Colonic mucosa (tissue), 4 donors: ENCODE data around the gene PCDHGB2. TPM values are rescaled to one million over a fixed set of nuclear protein-coding genes. Genes with fewer than 3 reads are reported as not detected.
"Not testable (repeated sequence)": the region's sequence is repeated elsewhere in the genome, so short reads cannot be mapped to it uniquely, and the experiment has no call there.

Source experiments
- DNase-seq: peaks from one replicate; pipeline ENCODE4 v3.0.0-alpha.2; 2020
- H3K27ac ChIP-seq: fragments of 200-600 bp; one replicate; pipeline ENCODE4 v1.8.0; 2021
- H3K27me3 ChIP-seq: fragments of 200-600 bp; one replicate; pipeline ENCODE4 v1.8.0; 2021
- H3K36me3 ChIP-seq: fragments of 200-600 bp; one replicate; pipeline ENCODE4 v1.8.0; 2021
- H3K4me1 ChIP-seq: fragments of 200-600 bp; one replicate; pipeline ENCODE4 v1.8.0; 2021; ENCODE audit warnings: mild to moderate bottlenecking
- H3K4me3 ChIP-seq: fragments of 200-600 bp; one replicate; pipeline ENCODE4 v1.8.0; 2021
- H3K9ac ChIP-seq, 2 donors: one replicate each; pipeline ENCODE4 v1.7.0; 2013; ENCODE audit warnings: control low read depth in 2 of 2, low read depth in 2 of 2, low read length in 2 of 2
- H3K9me3 ChIP-seq: fragments of 200-600 bp; one replicate; pipeline ENCODE4 v1.8.0; 2021
- CTCF ChIP-seq: fragments of 200-600 bp; IDR thresholded peaks from one replicate; pipeline ENCODE4 v1.8.0; 2022; ENCODE audit warnings: antibody characterized with exemption, mild to moderate bottlenecking
- intact Hi-C: fragments of 100-400 bp; cut with DNase I; formaldehyde crosslinking; loops from one replicate; pipeline ENCODE4 v1.14.1; 2022
- total RNA-seq, 2 donors: library from RNA; stranded (reverse); fragmentation: NEBNext Ultra II Directional in 1 of 2; extraction: Animal tissue kit (Norgen Biotek cat#: 25700) in 1 of 2; gene quantifications; one replicate each; pipeline ENCODE4 v1.2.1, GENCODE V29; 2021
- donor health status: healthy.
- donor health status: DM: no; HTN: no; CAD: no.
- donor health status: DM: no; HTN: no; CAD: no.

The PCDHGB2 gene
- total RNA-seq, 2 donors from 2014 or later: 0.47 to 1.8 TPM

- no peak within 1 kb of the TSS for H3K4me3 ChIP-seq
- no peak within 1 kb of the TSS for H3K9ac ChIP-seq
- no peak within 1 kb of the TSS for H3K27ac ChIP-seq
- no peak for TF ChIP-seq CTCF
- H3K9me3 ChIP-seq: no peaks in the 10 kb centered on the region
- intact Hi-C loops: no loop called here
- H3K36me3 ChIP-seq: no peaks in the 10 kb centered on the region
- H3K4me1 ChIP-seq: no peaks in the 10 kb centered on the region
- DNase-seq: no peak
- H3K27me3 ChIP-seq: no peaks in the 10 kb centered on the region
Measured at GRCh38 chr5:141402553-141403243, 42.9 kb downstream of the PCDHGB2 start, which contains the start of gene PCDHGA9. Gene PCDHGA9 (plus strand): TSS chr5:141402778. CDS start chr5:141402953, 175 bp downstream.

- DNase-seq: no peak
- Histone ChIP-seq H3K36me3 (no peaks in the 10 kb centered on the region), H3K4me3 (no peak overlapping the region), H3K27me3 (no peaks in the 10 kb centered on the region), H3K27ac (no peak overlapping the region), H3K9ac (no peak overlapping the region), H3K4me1 (no peaks in the 10 kb centered on the region), H3K9me3 (no peaks in the 10 kb centered on the region)
- no peak for TF ChIP-seq CTCF
- intact Hi-C loops: no loop called here
Measured at GRCh38 chr5:141403387-141403786, 43.6 kb downstream of the PCDHGB2 start.

- H3K27me3 ChIP-seq, H3K36me3 ChIP-seq, H3K4me3 ChIP-seq, intact Hi-C loops, H3K4me1 ChIP-seq, H3K9ac ChIP-seq, H3K27ac ChIP-seq, H3K9me3 ChIP-seq: not testable (repeated sequence)
- peak; percentile 38 for DNase-seq
Measured at GRCh38 chr5:141407790-141408505, 48.2 kb downstream of the PCDHGB2 start, which contains the start of gene PCDHGB6. Gene PCDHGB6 (plus strand): TSS chr5:141408021. CDS start chr5:141408203, 182 bp downstream.

- Histone ChIP-seq H3K9me3 (peaks cover 9% of the 10 kb centered on the region), H3K4me1 (no peaks in the 10 kb centered on the region), H3K27ac (no peak overlapping the region), H3K4me3 (no peak overlapping the region), H3K27me3 (no peaks in the 10 kb centered on the region), H3K36me3 (no peaks in the 10 kb centered on the region), H3K9ac (no peak overlapping the region)
- intact Hi-C loops: loop anchor here (10.0 kb wide), 2 partner anchors 115 to 155 kb away; no protein-coding TSS in a partner anchor
- no peak for TF ChIP-seq CTCF
- DNase-seq: no peak
Measured at GRCh38 chr5:141409598-141410306, 50.0 kb downstream of the PCDHGB2 start.

- DNase-seq: no peak
- Histone ChIP-seq H3K36me3 (no peaks in the 10 kb centered on the region), H3K27me3 (no peaks in the 10 kb centered on the region), H3K27ac (no peak overlapping the region), H3K9me3 (peaks cover 9% of the 10 kb centered on the region), H3K4me1 (no peaks in the 10 kb centered on the region), H3K9ac (no peak overlapping the region), H3K4me3 (no peak overlapping the region)
- no peak for TF ChIP-seq CTCF
- intact Hi-C loops: loop anchor here (10.0 kb wide), 2 partner anchors 113 to 153 kb away; no protein-coding TSS in a partner anchor
Measured at GRCh38 chr5:141411575-141411974, 51.8 kb downstream of the PCDHGB2 start.

Other genes with a start within 250 kb of the PCDHGB2 start
- under 1 TPM; 0.17 to 0.96 TPM for gene PCDHB4, start 238.2 kb upstream of the PCDHGB2 start, total RNA-seq
- gene PCDHB5, start 224.8 kb upstream of the PCDHGB2 start, total RNA-seq: under 1 TPM; 0.10 to 0.66 TPM
- under 1 TPM; 0.11 to 0.15 TPM for gene PCDHB6, start 209.9 kb upstream of the PCDHGB2 start, total RNA-seq
- gene PCDHB7, start 187.3 kb upstream of the PCDHGB2 start, total RNA-seq: under 1 TPM; 0.15 to 0.40 TPM
- gene PCDHB8, start 182.2 kb upstream of the PCDHGB2 start, total RNA-seq: under 1 TPM; 0.25 to 0.40 TPM
- under 1 TPM; 0.17 to 0.53 TPM for gene PCDHB16, start 177.6 kb upstream of the PCDHGB2 start, total RNA-seq
- gene PCDHB9, start 172.8 kb upstream of the PCDHGB2 start, total RNA-seq: under 1 TPM; 0.47 to 0.53 TPM
- gene PCDHB10, start 167.6 kb upstream of the PCDHGB2 start, total RNA-seq: 1 to 10 TPM in 1 of 2 donors, under 1 TPM in 1; 0.17 to 1.1 TPM
- gene PCDHB11, start 160.4 kb upstream of the PCDHGB2 start, total RNA-seq: 1 to 10 TPM in 1 of 2 donors, under 1 TPM in 1; 0.59 to 2.2 TPM
- under 1 TPM; 0.40 to 0.56 TPM for gene PCDHB12, start 151.3 kb upstream of the PCDHGB2 start, total RNA-seq
- 1 to 10 TPM in 1 of 2 donors, under 1 TPM in 1; 0.40 to 1.3 TPM for gene PCDHB13, start 146.1 kb upstream of the PCDHGB2 start, total RNA-seq
- 1 to 10 TPM in 1 of 2 donors, under 1 TPM in 1; 0.62 to 1.8 TPM for gene PCDHB14, start 136.7 kb upstream of the PCDHGB2 start, total RNA-seq
- 1 to 10 TPM in 1 of 2 donors, under 1 TPM in 1; 0.27 to 1.8 TPM for gene PCDHB15, start 114.6 kb upstream of the PCDHGB2 start, total RNA-seq
- 1 to 10 TPM in 1 of 2 donors, under 1 TPM in 1; 0.21 to 1.1 TPM for gene SLC25A2, start 55.9 kb upstream of the PCDHGB2 start, total RNA-seq
- 10 to 100 TPM; 49.3 to 70.2 TPM for gene TAF7, start 39.2 kb upstream of the PCDHGB2 start, total RNA-seq
- under 1 TPM; 0.10 to 0.37 TPM for gene PCDHGA1, start 29.5 kb upstream of the PCDHGB2 start, total RNA-seq
- gene PCDHGA2, start 21.2 kb upstream of the PCDHGB2 start, total RNA-seq: under 1 TPM; 0.22 to 0.50 TPM
- under 1 TPM; 0.10 to 0.21 TPM for gene PCDHGA3, start 16.2 kb upstream of the PCDHGB2 start, total RNA-seq
- 1 to 10 TPM in 1 of 2 donors, under 1 TPM in 1; 0.15 to 1.7 TPM for gene PCDHGB1, start 9.9 kb upstream of the PCDHGB2 start, total RNA-seq
- 1 to 10 TPM in 1 of 2 donors, under 1 TPM in 1; 0.20 to 1.4 TPM for gene PCDHGA4, start 5.0 kb upstream of the PCDHGB2 start, total RNA-seq
- 1 to 10 TPM in 1 of 2 donors, under 1 TPM in 1; 0.52 to 1.1 TPM for gene PCDHGA5, start 4.2 kb downstream of the PCDHGB2 start, total RNA-seq
- gene PCDHGB3, start 10.2 kb downstream of the PCDHGB2 start, total RNA-seq: 1 to 10 TPM in 1 of 2 donors, under 1 TPM in 1; 0.57 to 1.1 TPM
- gene PCDHGA6, start 13.9 kb downstream of the PCDHGB2 start, total RNA-seq: 1 to 10 TPM in 1 of 2 donors, under 1 TPM in 1; 0.82 to 1.5 TPM
- gene PCDHGA7, start 22.7 kb downstream of the PCDHGB2 start, total RNA-seq: 1 to 10 TPM in 1 of 2 donors, under 1 TPM in 1; 0.59 to 1.0 TPM
- gene PCDHGB4, start 27.7 kb downstream of the PCDHGB2 start, total RNA-seq: under 1 TPM; 0.69 to 0.96 TPM
- gene PCDHGA8, start 32.6 kb downstream of the PCDHGB2 start, total RNA-seq: under 1 TPM; 0.17 to 0.48 TPM
- gene PCDHGB5, start 38.0 kb downstream of the PCDHGB2 start, total RNA-seq: 1 to 10 TPM; 2.1 to 3.1 TPM
- 1 to 10 TPM; 1.1 to 2.2 TPM for gene PCDHGA9, start 42.8 kb downstream of the PCDHGB2 start, total RNA-seq
- gene PCDHGB6, start 48.0 kb downstream of the PCDHGB2 start, total RNA-seq: 1 to 10 TPM; 1.0 to 1.8 TPM
- 1 to 10 TPM; 2.7 to 4.7 TPM for gene PCDHGA10, start 53.0 kb downstream of the PCDHGB2 start, total RNA-seq
- 1 to 10 TPM; 2.5 to 3.3 TPM for gene PCDHGB7, start 57.7 kb downstream of the PCDHGB2 start, total RNA-seq
- 1 to 10 TPM; 1.3 to 1.6 TPM for gene PCDHGA11, start 61.1 kb downstream of the PCDHGB2 start, total RNA-seq
- gene PCDHGA12, start 70.5 kb downstream of the PCDHGB2 start, total RNA-seq: 1 to 10 TPM; 1.0 to 1.5 TPM
- 10 to 100 TPM; 13.1 to 22.2 TPM for gene PCDHGC3, start 116.0 kb downstream of the PCDHGB2 start, total RNA-seq
- gene PCDHGC4, start 125.0 kb downstream of the PCDHGB2 start, total RNA-seq: under 1 TPM; 0.35 to 0.64 TPM
- gene PCDHGC5, start 129.1 kb downstream of the PCDHGB2 start, total RNA-seq: under 1 TPM; 0.32 to 0.64 TPM